AG04450 (cell line): ENCODE measurements around the gene PRR9. TPM values are rescaled to one million over a fixed set of nuclear protein-coding genes. Genes with fewer than 3 reads are reported as not detected.

Experiments used
- CTCF ChIA-PET: fragments of 300-600, 350-600 bp; formaldehyde crosslinking; extraction: SDS; loops from one replicate; lab custom pipeline; 2022; ENCODE audit warnings: antibody characterized with exemption, inconsistent platforms; lab: Charles Lee
- POLR2A ChIA-PET: fragments of 350-600 bp; formaldehyde crosslinking; extraction: SDS; loops from one replicate; lab custom pipeline; 2021; ENCODE audit warnings: antibody characterized with exemption, inconsistent platforms; lab: Yijun Ruan, JAX
- DNase-seq: peaks from one replicate; pipeline ENCODE4 v3.0.0-alpha.2; 2011; ENCODE audit warnings: low read depth, low spot score
- H3K27ac ChIP-seq: one replicate; pipeline ENCODE4 v1.5.1; 2012; ENCODE audit warnings: low read depth, low read length, control low read depth
- H3K27me3 ChIP-seq: one replicate; pipeline ENCODE4 v1.6.0; 2012; ENCODE audit warnings: low read length; ENCODE audit not compliant: control insufficient read depth, insufficient read depth
- H3K4me3 ChIP-seq: 2 replicates; pipeline ENCODE4 v1.5.1; 2011; ENCODE audit warnings: mild to moderate bottlenecking, low read depth, low read length, control low read depth
- H3K9me3 ChIP-seq: 2 replicates; pipeline ENCODE4 v1.5.1; 2012; ENCODE audit warnings: low read length; ENCODE audit not compliant: control insufficient read depth, insufficient read depth
- polyA plus RNA-seq: library from polyadenylated mRNA; depleted of rRNA; stranded (reverse); fragments of >200 nt; gene quantifications from 2 replicates; pipeline ENCODE4 v1.2.3, GENCODE V29; 2011
- TF ChIP-seq, protein P1 (sequence below): IDR thresholded peaks from 2 replicates; pipeline ENCODE4 v1.5.1; 2011; ENCODE audit warnings: low read depth, low read length, control low read depth, inconsistent platforms

The PRR9 gene
- polyA plus RNA-seq, 1 experiment, result not detected

DNA sequence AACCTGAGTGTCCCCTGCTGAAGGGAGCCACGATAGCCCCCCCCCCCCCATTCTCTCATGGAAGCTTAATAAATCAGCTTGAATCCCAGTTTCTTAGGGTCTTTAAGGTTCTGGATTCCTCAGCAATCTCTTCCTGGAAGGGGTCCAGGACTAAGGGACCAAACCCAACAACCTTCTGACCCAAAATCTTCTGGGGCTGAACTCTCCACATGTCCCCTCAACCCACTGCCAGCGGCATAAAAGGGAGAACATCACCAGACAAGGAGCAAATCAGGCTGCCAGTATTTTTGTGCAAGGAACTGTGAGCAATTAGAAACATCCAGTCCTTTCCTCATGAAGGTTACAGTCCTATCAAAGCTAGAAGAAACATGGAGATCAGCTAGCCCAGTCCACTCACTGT is 29.4 kb downstream of the PRR9 start:
- ChIA-PET POLR2A (no interaction called here), CTCF (no interaction called here)
- H3K27me3 ChIP-seq, result no peaks in the 10 kb centered on the region
- H3K9me3 ChIP-seq, result no peaks in the 10 kb centered on the region
- no peak overlapping the region for H3K27ac ChIP-seq
- DNase-seq, result no peak
- H3K4me3 ChIP-seq, result no peak overlapping the region
- TF ChIP-seq, protein P1, sequence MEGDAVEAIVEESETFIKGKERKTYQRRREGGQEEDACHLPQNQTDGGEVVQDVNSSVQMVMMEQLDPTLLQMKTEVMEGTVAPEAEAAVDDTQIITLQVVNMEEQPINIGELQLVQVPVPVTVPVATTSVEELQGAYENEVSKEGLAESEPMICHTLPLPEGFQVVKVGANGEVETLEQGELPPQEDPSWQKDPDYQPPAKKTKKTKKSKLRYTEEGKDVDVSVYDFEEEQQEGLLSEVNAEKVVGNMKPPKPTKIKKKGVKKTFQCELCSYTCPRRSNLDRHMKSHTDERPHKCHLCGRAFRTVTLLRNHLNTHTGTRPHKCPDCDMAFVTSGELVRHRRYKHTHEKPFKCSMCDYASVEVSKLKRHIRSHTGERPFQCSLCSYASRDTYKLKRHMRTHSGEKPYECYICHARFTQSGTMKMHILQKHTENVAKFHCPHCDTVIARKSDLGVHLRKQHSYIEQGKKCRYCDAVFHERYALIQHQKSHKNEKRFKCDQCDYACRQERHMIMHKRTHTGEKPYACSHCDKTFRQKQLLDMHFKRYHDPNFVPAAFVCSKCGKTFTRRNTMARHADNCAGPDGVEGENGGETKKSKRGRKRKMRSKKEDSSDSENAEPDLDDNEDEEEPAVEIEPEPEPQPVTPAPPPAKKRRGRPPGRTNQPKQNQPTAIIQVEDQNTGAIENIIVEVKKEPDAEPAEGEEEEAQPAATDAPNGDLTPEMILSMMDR, result no peak

DNA sequence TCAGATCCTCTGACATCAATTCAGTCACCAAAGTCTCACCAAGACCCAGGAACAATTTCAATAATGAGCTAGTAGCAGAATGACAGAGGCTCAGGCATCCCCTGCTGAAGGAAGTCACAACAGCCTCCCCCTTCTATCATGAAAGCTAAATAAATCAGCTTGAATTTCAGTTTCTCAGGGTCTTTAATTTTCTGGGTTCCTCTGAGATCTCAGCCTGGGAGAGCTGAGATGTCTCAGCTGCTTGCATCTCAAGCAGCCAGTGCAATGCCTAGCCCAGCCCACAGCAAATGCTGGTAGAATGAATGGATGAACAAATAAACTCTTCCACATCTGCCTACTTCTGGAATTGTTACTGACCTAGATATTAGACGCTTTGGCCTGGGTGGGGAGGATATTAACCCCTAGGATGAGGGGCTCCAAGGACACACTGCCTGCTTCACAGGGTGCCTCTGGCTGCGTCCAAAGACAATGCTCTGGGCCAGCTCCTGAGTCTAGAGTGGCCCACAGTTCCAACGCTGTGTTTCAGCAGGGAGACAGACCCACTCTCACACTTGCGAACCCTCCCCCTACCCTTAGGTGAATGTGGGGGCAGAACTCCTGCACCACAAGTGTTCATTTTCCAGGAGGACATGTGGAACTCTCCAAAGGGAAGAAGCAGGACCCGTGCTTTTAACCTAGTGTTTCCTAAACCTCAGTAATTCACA is 30.9 kb downstream of the PRR9 start:
- CTCF ChIA-PET, result interaction anchor here (1.5 kb wide), 1 partner anchor 104 kb away, joined by 3 read pairs; no protein-coding TSS in a partner anchor
- TF ChIP-seq, protein P1, result no peak

DNA sequence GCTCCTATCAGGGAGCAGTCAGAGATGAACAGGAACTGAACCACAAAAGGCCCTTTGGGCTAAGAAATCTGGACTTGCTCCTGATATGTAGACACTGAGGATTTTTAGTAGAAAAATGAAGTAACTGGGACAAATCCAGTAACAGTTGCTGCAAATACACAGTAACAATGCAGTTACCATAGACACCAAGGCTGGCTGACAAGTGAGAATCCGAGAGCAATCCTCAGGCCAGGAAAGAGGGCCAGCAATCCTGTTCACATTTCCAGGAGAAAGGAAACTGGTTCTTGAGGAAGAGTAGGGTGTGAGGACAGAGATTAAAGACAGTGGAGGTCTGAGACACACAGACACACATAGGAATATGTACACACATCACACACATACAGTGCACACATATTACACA is 32.8 kb downstream of the PRR9 start:
- CTCF ChIA-PET, result no interaction called here
- TF ChIP-seq, protein P1, result no peak
- no peak for DNase-seq
- POLR2A ChIA-PET, result no interaction called here
- no peak overlapping the region for H3K4me3 ChIP-seq
- H3K9me3 ChIP-seq, result no peaks in the 10 kb centered on the region
- no peaks in the 10 kb centered on the region for H3K27me3 ChIP-seq
- no peak overlapping the region for H3K27ac ChIP-seq

More for the DNA sequence above, 30.9 kb downstream of the PRR9 start:
- no peak for DNase-seq
- no peak overlapping the region for H3K27ac ChIP-seq
- H3K4me3 ChIP-seq, result no peak overlapping the region
- H3K9me3 ChIP-seq, result no peaks in the 10 kb centered on the region
- no peaks in the 10 kb centered on the region for H3K27me3 ChIP-seq
- POLR2A ChIA-PET, result no interaction called here

DNA sequence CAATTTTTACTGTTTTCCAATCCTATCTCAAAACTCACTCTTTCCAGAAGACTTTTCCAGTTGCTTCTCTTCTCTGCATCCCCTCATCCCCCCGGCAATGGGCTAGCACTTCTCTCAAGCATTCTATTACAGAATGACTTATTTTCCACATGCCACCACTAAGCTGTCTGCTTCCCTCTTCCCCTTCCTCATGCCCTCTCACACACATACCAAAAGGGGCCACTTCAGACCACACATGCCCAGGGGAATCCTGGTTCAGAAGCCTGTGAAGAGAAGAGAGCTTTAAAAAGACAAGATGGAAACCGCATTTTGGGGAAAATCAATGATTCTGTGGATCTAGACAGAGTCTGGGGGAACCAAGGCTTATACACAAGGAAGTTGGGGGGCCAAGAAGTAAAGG is 33.7 kb downstream of the PRR9 start:
- Histone ChIP-seq H3K27ac (no peak overlapping the region), H3K4me3 (no peak overlapping the region), H3K27me3 (no peaks in the 10 kb centered on the region), H3K9me3 (no peaks in the 10 kb centered on the region)
- ChIA-PET POLR2A (no interaction called here), CTCF (no interaction called here)
- DNase-seq, result no peak
- TF ChIP-seq, protein P1, result no peak

DNA sequence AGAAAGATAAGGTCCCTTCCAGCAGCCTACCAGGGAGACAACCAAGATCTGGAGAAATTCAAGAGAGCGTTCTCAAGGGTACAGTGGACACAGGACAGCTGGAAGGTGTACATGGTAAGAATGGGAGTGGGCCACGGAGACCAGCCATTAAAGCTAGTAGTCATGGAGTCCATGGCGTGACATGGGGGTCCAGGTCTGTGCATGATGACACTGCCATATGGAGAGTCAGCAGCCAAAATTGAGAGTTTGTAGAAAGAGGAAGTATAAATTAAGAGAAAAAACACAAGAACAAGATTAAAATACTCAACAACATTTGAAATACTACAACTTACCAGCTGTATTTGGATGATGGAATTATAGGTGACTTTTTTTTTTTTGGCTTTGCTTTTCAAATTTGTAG is 34.2 kb downstream of the PRR9 start:
- TF ChIP-seq, protein P1, result no peak
- POLR2A ChIA-PET, result no interaction called here
- no peak overlapping the region for H3K4me3 ChIP-seq
- no peaks in the 10 kb centered on the region for H3K9me3 ChIP-seq
- CTCF ChIA-PET, result no interaction called here
- H3K27me3 ChIP-seq, result no peaks in the 10 kb centered on the region
- DNase-seq, result no peak
- no peak overlapping the region for H3K27ac ChIP-seq
